HG03457 (cell line): Measurements from ENCODE around the gene CISD1.

ENCODE experiments used
- ATAC-seq: cut with Tn5 transposase; IDR thresholded peaks from one replicate; pipeline ENCODE4 v1.9.1; 2021; ENCODE audit warnings: moderate number of reproducible peaks; ENCODE audit not compliant: unreplicated experiment

Gene CISD1

GRCh38 chr10:58265249-58265648, 3.7 kb upstream of the CISD1 start:
- no peak for ATAC-seq

DNA sequence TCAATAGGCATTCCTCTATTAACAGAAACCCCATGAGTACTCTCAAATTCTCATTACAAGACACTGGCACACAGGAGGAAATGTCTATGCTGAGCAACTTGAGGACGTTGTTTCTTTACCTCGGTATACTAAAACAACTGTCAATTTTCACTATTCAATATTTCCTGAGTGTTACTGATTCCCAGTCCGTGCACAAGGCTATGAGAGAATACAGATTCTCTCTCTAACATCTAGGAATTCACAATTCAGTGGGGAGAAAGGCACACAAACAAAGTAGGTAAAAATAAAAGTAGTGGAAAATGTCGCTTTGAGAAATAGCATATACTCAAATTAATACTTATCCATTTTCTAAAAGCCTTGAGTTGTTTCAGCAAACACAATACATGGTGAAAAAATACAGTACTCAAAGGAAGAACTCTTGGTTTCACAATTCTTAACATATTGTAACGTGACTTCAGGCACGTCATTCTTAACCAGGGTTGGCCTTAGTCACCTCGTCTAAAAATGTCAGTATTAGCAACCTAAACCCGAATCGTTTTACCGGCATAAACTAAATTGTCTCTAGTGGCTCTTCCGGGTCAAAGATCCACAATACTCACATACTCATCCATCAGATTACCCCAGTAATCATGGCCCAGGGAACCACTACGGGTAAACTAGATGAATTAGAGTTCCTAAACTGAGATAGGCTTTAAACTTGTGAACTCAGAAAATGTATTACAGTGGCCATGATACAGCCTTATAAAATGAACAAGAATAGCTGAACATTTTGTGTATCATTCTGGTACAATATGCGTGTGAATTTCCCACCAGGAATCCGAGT, 2.7 kb upstream of the CISD1 start:
- no peak for ATAC-seq

DNA sequence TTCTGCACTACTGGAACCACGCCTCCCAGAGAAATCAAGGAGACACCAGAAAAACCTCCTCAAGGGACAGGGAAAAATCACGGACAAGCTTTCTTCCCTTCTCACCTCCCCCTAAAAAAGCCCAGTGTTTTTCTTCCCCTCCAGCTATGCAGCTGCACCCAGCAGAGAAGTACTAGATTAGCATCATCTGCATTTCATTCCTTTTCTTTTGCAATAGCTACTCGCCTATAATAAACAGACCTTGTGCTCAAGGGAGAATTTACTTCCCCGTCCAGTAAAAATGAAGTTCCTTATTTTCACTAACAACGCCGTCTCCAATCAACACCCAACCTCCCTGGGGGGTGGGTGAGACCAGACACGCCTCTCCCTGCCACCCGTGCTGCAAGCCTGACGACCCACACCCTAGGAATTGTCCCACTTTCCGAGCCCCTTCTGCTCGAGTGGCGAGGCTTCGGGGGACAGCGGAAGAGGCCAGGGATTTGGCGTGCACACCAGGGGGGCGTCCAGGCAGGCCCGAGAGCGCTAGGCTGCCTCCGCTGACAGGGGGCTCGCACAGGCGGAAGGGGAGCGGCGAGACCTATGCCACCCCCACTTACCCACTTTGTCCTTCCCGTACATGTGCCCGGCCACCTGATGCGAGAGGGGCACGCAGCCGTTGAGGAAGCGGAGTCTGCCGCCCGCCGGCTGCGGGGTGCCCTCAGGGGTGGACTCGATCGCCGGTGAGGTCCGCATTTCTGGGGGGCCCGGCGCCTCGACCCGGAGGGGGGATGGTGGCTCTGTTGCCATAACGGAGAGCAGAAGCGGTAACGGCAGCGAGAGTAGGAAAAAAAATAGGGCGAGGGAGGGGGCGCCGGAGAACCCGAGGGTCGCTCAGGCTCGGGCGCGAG, 1.9 kb upstream of the CISD1 start:
- no peak for ATAC-seq

DNA sequence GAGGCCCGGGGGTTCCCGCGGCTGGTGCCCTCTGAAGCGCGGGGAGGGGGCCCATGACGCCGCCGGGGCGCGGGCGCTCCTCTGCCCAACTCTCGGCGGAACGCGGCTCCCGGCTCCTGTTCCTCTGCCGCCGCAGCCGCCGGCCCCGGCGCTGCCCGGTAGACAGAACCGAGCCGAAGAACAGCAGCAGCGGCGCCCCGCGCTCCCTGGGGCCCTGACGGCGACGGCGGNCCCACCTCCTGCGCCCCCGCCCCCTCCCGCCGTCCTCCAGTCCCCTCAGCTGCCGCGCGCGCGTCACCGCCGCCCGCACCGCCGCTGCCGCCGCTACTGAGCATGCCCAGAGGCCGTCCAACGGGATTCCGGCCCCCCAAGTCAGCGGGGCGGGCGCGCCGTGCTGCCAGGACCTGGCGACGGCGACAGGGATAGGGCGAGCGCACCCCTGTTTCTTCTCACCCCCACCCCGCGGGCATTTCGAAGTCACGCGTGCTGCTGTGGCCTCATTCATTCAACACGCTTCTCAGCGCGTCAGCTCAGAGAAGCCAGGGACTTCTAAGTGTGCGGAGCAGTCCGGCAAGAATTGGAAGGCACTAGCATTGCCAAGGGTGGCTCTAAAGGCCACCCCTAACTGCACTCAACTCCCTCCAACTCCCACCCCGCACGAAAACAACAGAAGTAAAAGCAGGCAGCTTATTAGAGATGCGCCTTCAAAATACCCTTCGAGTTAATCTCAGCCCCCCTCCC, 1.1 kb upstream of the CISD1 start, which contains the start of gene IPMK:
Gene IPMK, minus strand, starts transcription at position 182 of the 741 bp plus-strand sequence. CDS start 283 bp downstream, outside the sequence.
- ATAC-seq: peak; percentile 58

DNA sequence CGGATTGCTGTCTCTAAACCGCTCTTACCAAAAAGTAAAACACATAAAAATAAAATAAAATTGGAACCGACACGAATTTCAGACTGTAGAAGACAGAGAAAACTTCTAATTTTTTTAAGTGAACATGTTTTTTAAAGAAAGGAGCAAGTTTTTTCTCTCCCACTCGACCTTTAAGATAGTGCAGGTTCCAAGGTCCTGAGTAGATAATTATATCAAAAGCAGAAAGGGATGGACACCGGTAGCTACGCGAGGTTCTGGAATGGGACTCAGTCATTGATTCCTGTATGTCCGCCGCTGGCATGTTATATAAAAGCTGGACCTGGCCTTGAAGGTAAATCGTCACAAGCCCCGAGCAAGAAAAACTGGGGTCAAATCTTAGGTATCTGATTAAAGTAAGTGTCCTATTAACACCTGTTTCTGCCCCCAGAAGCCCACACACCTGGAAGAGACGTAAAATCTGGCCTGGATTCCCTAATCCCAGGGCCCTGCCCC, 462 bp upstream of the CISD1 start:
- no peak for ATAC-seq

- no peak for ATAC-seq
Measured at GRCh38 chr10:58269782-58270290, 874 bp downstream of the CISD1 start.

DNA sequence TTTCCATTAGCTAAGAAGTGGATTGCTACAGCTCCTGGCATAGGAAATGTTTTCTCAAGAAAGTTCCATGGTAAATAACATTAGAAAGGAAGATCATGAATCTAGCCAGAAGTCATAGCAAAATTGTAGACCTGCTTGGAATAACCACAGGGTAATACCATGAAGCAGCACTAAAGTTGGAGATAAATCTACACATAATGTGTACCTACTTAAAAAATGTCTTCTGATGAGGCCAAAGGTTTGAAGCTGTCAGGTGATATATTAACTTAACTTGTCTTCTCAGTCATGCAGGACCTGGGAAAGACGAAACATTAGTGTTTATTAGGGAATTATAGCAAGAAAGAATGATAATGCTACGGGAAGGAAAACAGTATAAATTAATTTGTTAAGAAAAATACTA, 6.3 kb downstream of the CISD1 start:
- no peak for ATAC-seq

- ATAC-seq: no peak
Measured at GRCh38 chr10:58275908-58276307, 6.9 kb downstream of the CISD1 start.

GRCh38 chr10:58278274-58278961, 9.5 kb downstream of the CISD1 start:
- no peak for ATAC-seq

DNA sequence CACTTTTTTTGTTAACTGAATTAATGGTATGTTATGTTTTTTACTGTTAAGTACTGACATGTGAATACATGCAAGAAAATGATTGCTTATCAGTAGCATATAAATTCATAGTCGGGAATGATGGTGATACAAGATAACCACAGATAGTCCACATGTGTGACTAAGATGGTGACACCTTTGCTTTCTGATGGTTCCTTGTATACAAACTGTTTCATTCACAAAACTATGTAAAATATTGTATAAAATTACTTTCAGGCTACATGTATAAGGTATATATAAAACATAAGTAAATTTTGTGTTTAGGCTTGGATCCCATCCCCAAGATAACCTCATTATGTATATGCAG, 10.0 kb downstream of the CISD1 start:
- no peak for ATAC-seq

DNA sequence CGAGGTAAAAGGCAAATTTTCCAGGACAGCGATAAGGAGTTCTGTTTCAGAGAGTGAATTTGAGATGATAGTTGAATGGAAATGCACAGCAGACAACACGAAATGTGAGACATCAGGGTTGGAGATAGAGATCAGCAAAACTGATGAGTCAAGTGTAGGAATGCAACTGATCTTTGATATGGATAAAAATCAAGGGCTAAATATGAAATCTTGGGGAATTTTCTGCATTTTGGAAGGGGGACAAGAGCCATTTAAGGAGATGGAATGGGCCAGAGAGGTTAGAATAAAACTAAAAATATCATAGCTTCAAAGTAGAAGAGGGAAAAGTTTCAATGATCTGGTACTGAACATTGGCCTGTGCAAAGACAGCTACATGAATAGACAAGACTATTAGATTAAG, 11.5 kb downstream of the CISD1 start:
- no peak for ATAC-seq

GRCh38 chr10:58281092-58281752, 12.3 kb downstream of the CISD1 start:
- no peak for ATAC-seq

GRCh38 chr10:58282615-58283014, 13.7 kb downstream of the CISD1 start:
- ATAC-seq: peak; percentile 99

GRCh38 chr10:58291538-58292174, 22.7 kb downstream of the CISD1 start:
- ATAC-seq: peak; percentile 72

- ATAC-seq: no peak
Measured at GRCh38 chr10:58293989-58294388, 25.0 kb downstream of the CISD1 start.

DNA sequence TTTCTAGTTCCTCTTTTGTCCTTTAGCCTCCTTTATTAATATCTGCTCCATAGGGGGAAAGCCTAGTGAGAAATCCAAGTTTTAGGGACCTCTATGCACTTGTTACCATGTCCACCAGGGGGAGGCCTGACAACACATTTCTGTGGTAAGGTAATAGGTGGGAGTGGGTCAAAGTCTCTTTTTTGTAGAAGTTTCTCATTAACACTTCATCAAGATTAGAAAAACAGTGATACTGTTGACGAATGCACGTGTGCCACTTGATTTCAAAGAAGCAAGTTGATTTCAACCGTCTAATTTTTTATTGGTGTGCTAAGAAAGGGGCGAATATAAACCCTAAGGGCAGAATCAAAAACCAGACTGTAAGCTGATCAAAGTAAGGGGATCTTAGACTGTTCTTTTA, 30.6 kb downstream of the CISD1 start:
- ATAC-seq: peak; percentile 83

DNA sequence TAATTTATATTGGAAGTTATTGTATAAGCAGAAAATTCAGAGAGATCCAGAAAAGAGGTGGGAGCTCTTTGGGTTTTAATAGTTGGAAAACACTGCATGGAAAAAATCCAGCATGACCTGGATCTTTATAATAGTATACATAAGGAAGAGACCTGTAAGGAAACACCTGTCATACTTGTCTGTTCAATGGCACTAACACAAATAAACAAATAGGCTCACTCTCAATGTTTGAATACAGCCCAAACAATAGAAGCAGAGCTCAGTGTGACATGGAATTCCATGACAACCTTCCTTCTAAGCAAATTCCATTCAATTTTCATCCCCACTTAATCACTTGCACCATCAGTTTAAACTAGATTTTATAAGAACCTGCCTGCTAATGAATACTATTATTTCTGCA, 31.7 kb downstream of the CISD1 start:
- ATAC-seq: no peak

GRCh38 chr10:58302254-58302653, 33.3 kb downstream of the CISD1 start:
- no peak for ATAC-seq

DNA sequence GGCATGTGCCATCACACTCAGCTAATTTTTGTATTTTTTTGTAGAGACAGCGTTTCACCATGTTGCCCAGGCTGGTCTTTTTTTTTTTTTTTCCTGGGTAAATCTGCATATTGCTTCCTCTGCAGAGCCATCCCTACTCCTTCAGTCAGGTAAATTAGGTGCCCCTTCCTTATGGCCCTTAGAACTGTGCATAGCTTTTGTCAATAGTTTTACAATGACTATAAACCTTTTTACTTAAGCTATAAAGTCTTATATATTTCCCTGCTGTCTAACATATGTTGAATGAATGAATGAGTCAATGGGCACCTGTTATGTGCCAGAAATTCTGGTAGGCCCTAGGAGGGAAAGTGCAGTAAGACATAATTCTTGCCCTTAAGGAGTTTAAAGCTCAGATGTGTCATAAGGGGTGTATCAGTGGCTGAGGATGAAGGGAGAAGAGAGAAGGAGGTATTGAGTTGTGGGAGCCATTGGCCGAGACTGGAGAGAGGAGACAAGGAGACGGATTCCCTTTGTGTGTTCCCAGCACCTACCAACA, 35.2 kb downstream of the CISD1 start:
- no peak for ATAC-seq
